ENCODE data around the gene GGACT. TPM values are rescaled to one million over a fixed set of nuclear protein-coding genes. Genes with fewer than 3 reads are reported as not detected.

GGACT gene
- total RNA-seq, 1 donor from 2014 or later = 4.7 TPM

DNA sequence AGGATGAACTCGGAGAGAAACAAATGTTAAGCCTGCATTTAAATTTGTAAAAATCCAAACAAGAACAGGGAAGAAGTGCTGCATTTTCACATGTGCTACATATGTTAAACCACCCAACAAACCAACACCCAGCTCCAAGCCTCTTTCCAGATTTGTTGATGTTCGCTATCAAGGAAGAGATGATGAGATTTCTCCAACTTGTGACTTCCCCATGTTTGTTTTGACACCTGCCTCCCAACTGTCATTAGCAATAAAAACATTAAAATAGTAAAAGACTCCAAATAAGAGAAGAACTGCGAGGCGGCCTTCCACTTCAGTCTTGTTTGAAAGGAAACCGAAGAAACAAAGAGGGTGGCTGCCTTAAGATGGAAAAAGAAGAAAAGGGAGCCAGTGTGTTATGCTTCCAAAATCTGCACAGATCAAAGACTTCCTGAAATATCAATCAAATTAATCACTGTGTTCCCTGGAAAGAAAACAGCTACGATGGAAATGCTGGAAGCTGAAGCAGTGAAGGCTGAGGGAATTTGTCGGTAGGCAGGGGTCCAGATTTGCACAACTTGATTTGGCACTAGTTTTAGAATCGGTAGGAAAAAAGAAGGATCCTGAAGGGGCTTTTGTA, 14.0 kb upstream of the GGACT start:
- intact Hi-C loops (cut with DNase I) = no loop called here
- Histone ChIP-seq H3K27me3 (no peaks in the 10 kb centered on the region), H3K27ac (no peak overlapping the region), H3K4me3 (no peak overlapping the region), H3K9me3 (no peaks in the 10 kb centered on the region), H3K4me1 (peaks cover 5% of the 10 kb centered on the region), H3K36me3 (peaks cover 0 to 7% of the 10 kb centered on the region in 2 donors)
- TF ChIP-seq, protein P1, sequence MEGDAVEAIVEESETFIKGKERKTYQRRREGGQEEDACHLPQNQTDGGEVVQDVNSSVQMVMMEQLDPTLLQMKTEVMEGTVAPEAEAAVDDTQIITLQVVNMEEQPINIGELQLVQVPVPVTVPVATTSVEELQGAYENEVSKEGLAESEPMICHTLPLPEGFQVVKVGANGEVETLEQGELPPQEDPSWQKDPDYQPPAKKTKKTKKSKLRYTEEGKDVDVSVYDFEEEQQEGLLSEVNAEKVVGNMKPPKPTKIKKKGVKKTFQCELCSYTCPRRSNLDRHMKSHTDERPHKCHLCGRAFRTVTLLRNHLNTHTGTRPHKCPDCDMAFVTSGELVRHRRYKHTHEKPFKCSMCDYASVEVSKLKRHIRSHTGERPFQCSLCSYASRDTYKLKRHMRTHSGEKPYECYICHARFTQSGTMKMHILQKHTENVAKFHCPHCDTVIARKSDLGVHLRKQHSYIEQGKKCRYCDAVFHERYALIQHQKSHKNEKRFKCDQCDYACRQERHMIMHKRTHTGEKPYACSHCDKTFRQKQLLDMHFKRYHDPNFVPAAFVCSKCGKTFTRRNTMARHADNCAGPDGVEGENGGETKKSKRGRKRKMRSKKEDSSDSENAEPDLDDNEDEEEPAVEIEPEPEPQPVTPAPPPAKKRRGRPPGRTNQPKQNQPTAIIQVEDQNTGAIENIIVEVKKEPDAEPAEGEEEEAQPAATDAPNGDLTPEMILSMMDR (IDR thresholded peaks at IDR 0.05) = no peak
- TF ChIP-seq POLR2A (IDR thresholded peaks at IDR 0.05) (no peak), POLR2AphosphoS5 (IDR thresholded peaks at IDR 0.05; ENCODE audit: insufficient read depth in 1 of 2, low read depth in 1 of 2) (no peak)
- no peak for DNase-seq (ENCODE audit: extremely low spot score in 2 of 2)

DNA sequence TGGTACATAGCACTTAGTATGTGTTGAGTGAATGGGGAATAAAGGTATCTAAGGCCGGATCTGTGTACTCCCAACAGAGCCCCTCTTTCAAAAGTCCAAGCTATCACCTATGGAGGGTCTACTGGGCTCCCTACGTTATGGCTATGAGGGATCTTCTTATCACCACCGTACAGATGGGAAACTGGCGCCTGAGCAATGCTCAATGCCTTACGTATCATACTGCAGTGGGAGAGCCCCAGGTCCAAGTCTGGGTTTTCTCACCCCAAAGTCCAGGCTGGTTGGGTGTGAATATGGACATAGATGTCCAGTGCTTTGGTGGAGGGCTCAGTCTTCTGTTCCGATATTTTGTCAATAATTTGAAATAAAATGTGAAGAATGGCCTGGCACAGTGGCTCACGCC, 13.1 kb upstream of the GGACT start:
- no peak overlapping the region for H3K27ac ChIP-seq
- TF ChIP-seq, protein P1 (IDR thresholded peaks at IDR 0.05) = no peak
- TF ChIP-seq POLR2A (IDR thresholded peaks at IDR 0.05) (no peak), POLR2AphosphoS5 (IDR thresholded peaks at IDR 0.05; ENCODE audit: insufficient read depth in 1 of 2, low read depth in 1 of 2) (no peak)
- H3K27me3 ChIP-seq = no peaks in the 10 kb centered on the region
- H3K4me1 ChIP-seq = peaks cover 5% of the 10 kb centered on the region
- intact Hi-C loops (cut with DNase I) = no loop called here
- H3K4me3 ChIP-seq = no peak overlapping the region
- DNase-seq (ENCODE audit: extremely low spot score in 2 of 2) = no peak
- H3K36me3 ChIP-seq = peaks cover 0 to 7% of the 10 kb centered on the region in 2 donors
- no peaks in the 10 kb centered on the region for H3K9me3 ChIP-seq

DNA sequence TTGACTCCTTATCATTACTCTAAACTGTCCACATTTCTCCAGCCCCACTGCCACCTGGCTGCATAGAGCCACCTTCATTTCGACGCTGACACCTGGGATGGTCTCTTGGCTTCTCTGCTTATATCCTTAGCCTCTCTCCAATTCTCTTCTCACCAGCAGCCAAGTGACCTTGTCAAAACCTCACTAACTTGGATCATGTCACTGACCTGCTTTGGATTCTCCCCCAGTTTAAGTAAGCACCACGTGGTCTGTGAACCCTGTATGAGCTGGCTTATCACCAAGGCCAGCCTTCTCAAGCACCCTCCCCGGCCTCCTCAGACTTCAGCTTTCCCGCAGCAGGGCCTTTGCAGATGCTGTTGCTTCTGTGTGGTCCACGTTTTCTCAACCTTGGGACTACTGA, 12.3 kb upstream of the GGACT start:
- Histone ChIP-seq H3K36me3 (peaks cover 0 to under 1% of the 10 kb centered on the region in 2 donors), H3K4me1 (peaks cover 5% of the 10 kb centered on the region), H3K9me3 (no peaks in the 10 kb centered on the region), H3K27ac (no peak overlapping the region), H3K4me3 (no peak overlapping the region), H3K27me3 (no peaks in the 10 kb centered on the region)
- TF ChIP-seq POLR2A (IDR thresholded peaks at IDR 0.05) = no peak
- no peak for TF ChIP-seq POLR2AphosphoS5 (IDR thresholded peaks at IDR 0.05; ENCODE audit: insufficient read depth in 1 of 2, low read depth in 1 of 2)
- TF ChIP-seq, protein P1 (IDR thresholded peaks at IDR 0.05) = no peak
- DNase-seq (ENCODE audit: extremely low spot score in 2 of 2) = no peak
- intact Hi-C loops (cut with DNase I) = no loop called here

DNA sequence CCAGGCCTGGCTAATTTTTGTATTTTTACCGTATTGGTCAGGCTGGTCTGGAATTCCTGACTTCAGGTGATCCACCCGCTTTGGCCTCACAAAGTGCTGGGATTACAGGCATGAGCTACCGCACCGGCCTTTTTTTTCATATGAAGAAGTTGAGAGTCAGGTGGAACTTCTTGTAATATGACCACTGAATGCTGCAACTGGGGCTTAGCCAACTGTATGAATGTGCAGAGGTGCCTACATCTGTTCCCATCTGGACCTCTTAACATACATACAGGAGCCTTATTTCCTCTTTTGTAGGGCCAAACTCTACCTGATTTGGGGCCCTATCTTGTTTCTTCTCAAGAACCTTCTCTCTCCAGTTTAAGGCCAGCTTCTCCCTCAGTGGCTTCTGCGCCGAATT, 11.9 kb upstream of the GGACT start:
- no peak overlapping the region for H3K4me3 ChIP-seq
- peaks cover 5% of the 10 kb centered on the region for H3K4me1 ChIP-seq
- no peaks in the 10 kb centered on the region for H3K9me3 ChIP-seq
- H3K27me3 ChIP-seq = no peaks in the 10 kb centered on the region
- intact Hi-C loops (cut with DNase I) = no loop called here
- no peaks in the 10 kb centered on the region for H3K36me3 ChIP-seq
- no peak for DNase-seq (ENCODE audit: extremely low spot score in 2 of 2)
- H3K27ac ChIP-seq = no peak overlapping the region
- TF ChIP-seq POLR2AphosphoS5 (IDR thresholded peaks at IDR 0.05; ENCODE audit: insufficient read depth in 1 of 2, low read depth in 1 of 2) (no peak), POLR2A (IDR thresholded peaks at IDR 0.05) (no peak)
- TF ChIP-seq, protein P1 (IDR thresholded peaks at IDR 0.05) = no peak

DNA sequence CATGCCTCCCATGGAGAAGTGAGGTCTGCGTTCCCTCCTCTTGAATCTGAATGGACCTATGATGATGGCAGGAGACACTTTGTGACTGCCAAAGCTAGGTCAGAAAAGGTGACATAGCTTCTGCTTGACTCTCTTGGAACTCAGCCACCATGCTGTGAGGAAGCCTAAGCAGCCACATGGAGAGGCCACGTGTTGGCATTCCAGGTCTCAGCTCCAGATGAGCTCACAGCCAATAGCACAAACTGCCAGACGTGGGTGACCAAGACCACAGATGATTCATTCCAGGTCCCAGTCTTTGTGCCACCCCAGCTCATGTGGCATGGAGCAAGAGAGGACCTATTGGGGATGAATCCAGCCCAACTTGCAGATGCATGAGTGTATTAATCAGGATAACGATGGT, 8.7 kb upstream of the GGACT start:
- Histone ChIP-seq H3K9me3 (no peaks in the 10 kb centered on the region), H3K27me3 (no peaks in the 10 kb centered on the region), H3K4me1 (no peaks in the 10 kb centered on the region), H3K27ac (no peak overlapping the region), H3K36me3 (no peaks in the 10 kb centered on the region), H3K4me3 (no peak overlapping the region)
- intact Hi-C loops (cut with DNase I) = no loop called here
- TF ChIP-seq, protein P1 (IDR thresholded peaks at IDR 0.05) = no peak
- TF ChIP-seq POLR2AphosphoS5 (IDR thresholded peaks at IDR 0.05; ENCODE audit: insufficient read depth in 1 of 2, low read depth in 1 of 2) (no peak), POLR2A (IDR thresholded peaks at IDR 0.05) (no peak)
- DNase-seq (ENCODE audit: extremely low spot score in 2 of 2) = no peak

All from vagina (tissue), 2 donors.